C1 segment of cervical spinal cord (tissue), 14 donors: ENCODE results near the gene FNIP1.
"Not testable (repeated sequence)": the region's sequence is repeated elsewhere in the genome, so short reads cannot be mapped to it uniquely, and the experiment has no call there.

Source experiments
- DNase-seq, 14 donors: peaks; one replicate each; lab custom pipeline; 2025; lab: John Stamatoyannopoulos, UW

The FNIP1 gene

GRCh38 chr5:131796793-131797693 lies at the start of gene FNIP1:
TSS of gene FNIP1 (minus strand) at chr5:131797017. CDS start at chr5:131796921, 96 bp downstream.
- DNase-seq: peak; percentile 95 to 100 (median 98)

DNA sequence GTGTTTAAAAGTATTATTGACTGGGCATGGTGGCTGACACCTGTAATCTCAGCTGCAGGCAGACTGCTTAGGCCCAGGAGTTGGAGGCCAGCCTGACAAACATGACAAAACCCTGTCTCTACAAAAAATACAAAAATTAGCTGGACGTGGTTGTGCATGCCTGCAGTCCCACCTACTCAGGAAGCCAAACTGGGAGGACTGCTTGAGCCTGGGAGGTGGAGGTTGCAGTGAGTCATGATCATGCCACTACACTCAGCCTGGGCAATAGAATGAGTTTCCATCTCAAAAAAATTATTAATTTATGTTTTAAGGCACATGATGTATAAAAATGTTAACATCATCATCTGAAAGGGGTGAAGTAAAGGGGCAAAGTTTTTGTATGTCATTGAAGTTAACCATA lies 49.7 kb upstream of the FNIP1 start:
- no peak for DNase-seq

DNA sequence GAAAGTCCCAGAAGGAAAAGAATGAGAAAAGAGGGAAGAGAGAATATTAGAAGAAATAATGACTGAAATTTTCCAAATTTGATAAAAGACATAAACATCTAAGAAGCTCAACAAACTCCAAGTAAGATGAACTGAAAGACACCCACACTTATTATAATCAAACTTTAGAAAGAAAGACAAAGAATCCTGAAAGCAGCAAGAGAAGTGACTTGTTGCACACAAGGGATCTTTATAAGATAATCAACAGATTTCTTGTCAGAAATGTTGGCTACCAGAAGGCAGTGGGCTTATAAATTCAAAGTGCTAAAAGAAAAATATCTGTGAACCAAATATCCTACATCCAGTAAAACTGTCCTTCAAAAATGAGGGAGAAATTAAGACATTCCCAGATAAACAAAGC lies 49.0 kb upstream of the FNIP1 start:
- DNase-seq: no peak

DNA sequence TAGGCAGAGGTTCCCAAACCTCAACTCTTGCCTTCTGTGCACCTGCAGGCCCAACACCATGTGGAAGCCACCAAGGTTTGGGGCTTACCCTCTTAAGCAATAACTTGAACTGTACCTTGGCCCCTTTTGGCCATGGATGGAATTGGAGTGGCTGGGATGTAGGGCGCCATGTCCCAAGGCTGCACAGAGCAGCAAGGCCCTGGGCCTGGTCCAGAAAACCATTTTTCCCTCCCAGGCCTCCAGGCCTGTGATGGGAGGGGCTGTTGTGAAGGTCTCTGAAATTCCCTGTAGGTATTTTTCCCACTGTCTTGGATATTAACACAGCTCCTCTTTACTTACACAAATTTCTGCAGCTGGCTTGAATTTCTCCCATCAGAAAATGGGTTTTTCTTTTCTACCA lies 46.2 kb upstream of the FNIP1 start:
- DNase-seq: not testable (repeated sequence)

DNA sequence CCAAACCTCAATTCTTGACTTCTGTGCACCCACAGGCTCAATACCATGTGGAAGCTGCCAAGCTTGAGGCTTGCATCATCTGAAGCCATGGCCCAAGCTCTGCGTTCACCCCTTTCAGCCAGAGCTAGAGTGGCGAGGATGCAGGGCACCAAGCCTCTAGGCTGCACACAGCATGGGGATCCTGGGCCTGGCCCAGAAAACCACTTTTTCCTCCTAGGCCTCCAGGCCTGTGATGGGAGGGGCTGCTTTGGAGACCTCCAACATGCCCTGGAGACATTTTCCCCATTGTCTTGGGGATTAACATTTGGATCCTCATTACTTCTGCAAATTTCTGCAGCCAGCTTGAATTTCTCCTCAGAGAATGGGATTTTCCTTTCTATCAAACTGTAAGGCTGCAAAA lies 35.9 kb upstream of the FNIP1 start:
- not testable (repeated sequence) for DNase-seq

GRCh38 chr5:131825404-131826013 lies 28.7 kb upstream of the FNIP1 start:
- no peak for DNase-seq

DNA sequence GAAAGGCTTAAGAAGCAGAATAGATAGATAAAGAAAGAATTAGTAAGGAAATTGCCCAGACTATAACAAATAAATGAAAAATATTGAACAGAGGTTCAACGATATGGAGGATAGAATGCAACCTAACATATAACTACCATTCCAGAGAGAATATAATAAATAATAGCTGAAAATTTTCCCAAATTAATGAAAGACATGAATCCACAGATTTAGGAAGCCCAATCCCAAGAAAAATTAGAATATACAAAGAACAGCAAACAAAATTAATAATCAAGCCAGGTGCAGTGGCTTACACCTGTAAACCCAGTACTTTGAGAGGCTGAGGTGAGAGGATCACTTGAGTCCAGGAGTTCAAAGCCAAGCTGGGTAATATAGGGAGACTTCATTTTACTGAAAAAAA lies 27.8 kb upstream of the FNIP1 start:
- no peak for DNase-seq

DNA sequence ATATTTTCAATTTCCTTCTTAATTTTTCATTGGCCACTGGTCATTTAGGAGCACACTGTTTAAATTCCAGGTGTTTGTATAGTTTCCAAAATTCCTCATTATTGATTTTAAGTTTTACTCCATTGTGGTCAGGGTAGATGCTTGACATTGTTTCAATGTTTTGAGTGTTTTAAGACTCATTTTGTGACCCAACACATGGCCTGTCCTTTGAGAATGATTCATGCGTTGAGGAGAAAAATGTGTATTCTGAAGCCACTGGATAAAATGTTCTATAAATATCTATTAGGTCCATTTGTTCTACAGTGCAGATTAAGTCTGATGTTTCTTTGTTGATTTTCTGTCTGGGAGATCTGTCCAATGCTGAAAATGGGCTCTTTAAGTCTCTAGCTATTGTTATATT lies 24.4 kb upstream of the FNIP1 start:
- DNase-seq: no peak

- DNase-seq: no peak
These were observed 21.3 kb upstream of the FNIP1 start for GRCh38 chr5:131818001-131818724.

DNA sequence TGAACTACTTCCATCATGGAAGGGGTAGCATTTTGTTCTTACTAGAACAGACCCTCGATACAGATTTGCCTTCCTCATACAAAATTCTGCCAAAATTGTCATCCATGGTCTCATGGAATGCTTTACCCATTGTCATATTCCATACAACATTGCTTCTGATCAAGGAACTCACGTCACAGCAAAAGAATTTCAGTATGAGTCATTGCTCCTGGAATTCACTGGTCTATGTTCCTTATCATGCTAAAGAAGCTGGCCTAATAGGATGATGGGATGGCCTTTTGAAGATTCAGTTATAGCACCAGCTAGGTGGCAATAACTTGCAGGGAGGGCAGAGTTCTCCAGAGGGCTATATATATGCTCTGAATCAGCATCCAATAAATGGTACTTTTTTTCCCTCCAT lies 18.2 kb upstream of the FNIP1 start:
- no peak for DNase-seq

DNA sequence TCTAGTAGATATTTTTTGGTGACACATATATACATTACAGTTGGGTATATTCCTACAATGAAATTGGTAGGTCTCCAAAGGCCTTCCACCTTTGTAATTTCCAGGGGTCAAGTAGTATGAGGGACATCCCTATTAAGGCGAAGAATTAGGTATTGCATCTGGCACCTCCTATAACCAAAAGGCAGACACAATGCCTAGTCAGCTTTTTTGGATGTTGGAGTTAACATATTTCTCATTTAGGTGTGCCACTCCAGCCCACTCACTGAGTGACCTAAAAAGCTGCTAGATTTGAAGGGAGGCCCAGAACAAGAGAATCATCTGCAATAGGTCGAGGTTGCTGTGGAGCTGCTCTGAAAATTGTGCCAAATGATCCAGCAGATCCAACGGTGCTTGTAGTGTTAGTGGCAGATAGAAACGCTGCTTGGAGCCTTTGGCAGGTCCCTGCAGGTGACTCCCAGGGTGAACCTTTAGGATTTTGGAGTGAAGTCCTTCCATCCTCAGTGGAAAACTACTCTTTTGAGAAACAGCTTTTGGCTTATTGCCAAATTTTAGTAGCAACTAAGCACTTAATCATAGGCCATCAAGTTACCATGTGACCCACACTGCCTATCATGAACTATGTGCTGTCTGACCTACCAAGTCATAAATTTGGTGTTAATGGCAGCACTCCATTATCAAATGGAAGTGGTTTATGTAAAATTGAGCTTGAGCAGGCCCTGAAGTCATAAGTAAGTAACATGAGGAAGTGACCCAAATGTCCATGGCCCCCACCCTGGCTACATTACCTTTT lies 15.7 kb upstream of the FNIP1 start:
- DNase-seq: no peak

DNA sequence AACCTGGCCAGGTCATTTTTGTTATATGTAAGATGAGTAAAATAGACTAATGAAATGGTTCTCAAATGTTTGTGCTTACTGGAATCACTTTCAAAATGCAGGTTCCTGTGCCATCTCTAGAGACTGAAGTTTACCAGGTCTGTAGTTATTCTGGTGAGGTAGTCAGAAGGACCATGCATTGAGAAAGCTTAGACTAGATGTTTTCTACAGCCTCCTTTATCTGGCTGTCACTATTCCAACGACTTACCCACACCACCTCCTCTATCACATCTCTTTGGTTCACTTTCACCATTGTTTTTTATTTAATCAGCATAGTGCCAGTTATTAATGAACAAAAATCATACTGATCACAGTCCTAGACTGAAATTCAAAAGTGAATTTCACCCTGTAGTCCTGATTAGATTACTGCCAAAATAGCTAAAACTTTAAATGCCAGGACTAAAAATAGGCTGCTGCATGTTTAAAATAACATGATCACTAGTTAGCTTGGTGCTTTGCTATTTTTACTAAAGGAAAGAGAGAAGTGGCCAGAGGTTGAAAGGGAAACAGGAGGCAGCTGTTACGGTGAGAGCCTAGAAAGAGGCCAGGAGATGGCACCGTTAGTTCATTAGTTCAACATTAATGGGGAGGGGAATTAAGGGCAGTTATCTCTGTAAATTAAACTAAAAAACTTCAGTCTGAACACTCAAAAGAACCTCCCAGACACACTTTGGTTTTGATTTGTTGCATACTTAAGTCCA lies 13.9 kb upstream of the FNIP1 start:
- DNase-seq: peak in 1 of 14 donors; percentile 1

DNA sequence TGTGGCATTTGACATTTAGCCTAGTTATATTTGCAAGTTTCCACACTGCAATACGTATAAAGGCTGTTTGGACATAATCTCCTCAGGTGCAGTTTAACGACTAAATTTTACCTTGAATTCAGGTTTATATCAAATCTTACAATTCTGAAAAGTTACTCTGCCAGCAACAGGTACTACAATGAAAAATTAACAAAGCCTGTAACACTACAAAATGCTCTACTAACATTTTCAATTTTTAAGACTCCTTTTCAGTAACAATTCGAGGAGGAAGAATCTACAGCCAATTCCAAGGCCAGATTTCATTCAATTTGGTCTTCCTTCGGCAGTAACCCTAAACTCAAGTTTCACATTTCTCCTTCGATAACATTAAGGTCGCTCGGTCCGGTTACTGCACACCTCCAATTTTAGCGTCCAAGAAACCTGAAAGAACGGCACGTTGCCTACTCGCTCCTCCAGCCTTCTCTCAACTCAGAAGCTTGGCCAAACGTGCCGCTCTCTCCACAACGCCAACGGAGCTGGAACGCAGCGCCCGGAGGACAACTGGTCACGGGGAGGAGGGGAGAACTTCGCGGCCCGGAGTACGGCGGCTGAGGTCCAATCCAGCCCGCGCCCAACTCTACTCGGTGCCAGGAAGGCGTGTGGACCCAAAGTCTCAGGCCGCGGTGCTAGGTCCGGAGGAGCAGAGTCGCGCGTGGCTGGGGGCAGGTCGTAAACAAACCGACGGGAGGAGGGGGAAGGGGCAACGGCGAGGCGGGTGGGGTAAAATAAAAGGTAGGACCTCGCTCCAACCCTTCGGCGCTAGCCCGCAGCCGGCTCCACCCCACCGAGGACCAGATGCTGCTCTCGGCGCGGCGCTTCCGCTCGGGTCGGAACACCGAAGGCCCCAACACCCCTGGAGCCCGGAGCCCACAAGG lies 681 bp downstream of the FNIP1 start:
- peak in 11 of 14 donors; percentile 26 to 82 (median 66) for DNase-seq

GRCh38 chr5:131795228-131795627 lies 1.6 kb downstream of the FNIP1 start:
- DNase-seq: no peak

GRCh38 chr5:131794586-131794985 lies 2.2 kb downstream of the FNIP1 start:
- no peak for DNase-seq

DNA sequence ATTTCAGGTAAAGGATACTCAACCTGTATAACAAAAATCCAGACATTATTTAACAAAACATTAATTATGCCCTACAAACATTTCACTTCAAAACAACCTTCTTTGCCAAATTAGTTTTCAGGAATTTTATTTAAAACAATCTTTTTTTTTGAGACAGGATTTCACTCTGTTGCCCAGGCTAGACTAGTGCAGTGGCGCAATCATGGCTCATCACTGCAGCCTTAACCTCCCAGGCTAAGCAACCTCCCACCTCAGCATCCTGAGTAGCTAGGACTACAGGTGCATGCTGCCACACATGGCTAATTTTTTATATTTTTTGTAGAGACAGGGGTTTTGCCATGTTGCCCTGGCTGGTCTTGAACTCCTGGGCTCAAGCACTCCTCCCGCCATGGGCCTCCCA lies 3.9 kb downstream of the FNIP1 start:
- no peak for DNase-seq

GRCh38 chr5:131791866-131792265 lies 5.0 kb downstream of the FNIP1 start:
- no peak for DNase-seq

DNA sequence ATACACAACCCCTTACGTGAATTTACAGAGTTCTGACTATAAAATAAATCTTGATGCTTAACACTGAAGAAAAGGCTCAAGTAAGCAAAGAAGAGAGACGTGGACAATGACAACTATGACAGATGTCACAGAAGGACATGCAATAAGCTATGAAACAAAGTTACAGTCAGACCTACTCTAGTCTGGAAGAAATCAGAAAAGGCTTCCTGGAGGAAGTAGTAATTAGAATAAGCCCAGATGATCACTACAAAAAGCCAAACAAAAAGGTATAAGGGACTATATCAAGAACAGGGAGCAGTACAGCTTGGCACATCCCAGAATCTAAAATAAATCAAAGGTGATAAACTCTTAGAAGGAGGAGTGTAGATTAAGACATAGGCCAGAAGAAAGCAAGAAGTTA lies 6.3 kb downstream of the FNIP1 start:
- DNase-seq: no peak

DNA sequence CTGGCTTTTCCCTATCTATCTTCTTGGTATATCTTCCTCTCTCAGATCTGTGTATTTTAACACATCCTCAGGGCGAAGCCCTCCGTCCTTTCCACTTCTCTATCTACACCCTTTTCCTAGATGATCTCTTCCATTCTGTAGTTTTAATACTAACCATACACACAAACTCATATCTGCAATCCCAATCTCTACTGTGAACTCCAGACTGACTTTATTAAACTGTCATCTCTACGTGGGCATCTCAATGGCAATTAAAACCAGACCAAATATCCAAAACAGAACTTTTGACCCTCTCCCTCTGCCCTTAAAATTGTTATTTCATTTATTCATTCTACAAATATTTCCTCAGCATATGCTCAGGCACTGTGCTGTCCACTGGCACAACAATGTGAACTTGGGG lies 7.1 kb downstream of the FNIP1 start:
- DNase-seq: no peak

- DNase-seq: no peak
These were observed 9.1 kb downstream of the FNIP1 start for GRCh38 chr5:131787736-131788135.
